SU-DHL-6 (cell line): ENCODE data around the gene INSM1.

Experiments
- CTCF ChIP-seq: fragments of 200-600 bp; sonication (generic); IDR thresholded peaks from one replicate; pipeline ENCODE4 v1.5.1; 2017; ENCODE audit warnings: antibody characterized with exemption, mild to moderate bottlenecking, low read length, moderate library complexity; ENCODE audit not compliant: insufficient read depth, poor library complexity, severe bottlenecking
- EZH2phosphoT487 ChIP-seq: fragments of 200-600 bp; sonication (generic), shearing (Covaris generic); conservative IDR thresholded peaks from 2 replicates; pipeline ENCODE4 v1.6.1; 2018; ENCODE audit warnings: mild to moderate bottlenecking, antibody characterized with exemption, low read length, moderate library complexity, mixed read lengths

- TF ChIP-seq CTCF = no peak
- TF ChIP-seq EZH2phosphoT487 = no peak
Observed at GRCh38 chr20:20395087-20395486, 27.2 kb downstream of the INSM1 start.
